CD4-positive, alpha-beta T cell treated with Interleukin-17A for 1 hour (primary cell): Measurements from ENCODE around the gene GRIK4.

ENCODE experiments used
- DNase-seq: peaks from one replicate; pipeline ENCODE4 v3.0.0-alpha.2; 2020

Gene GRIK4

GRCh38 chr11:120527111-120527761, 15.7 kb downstream of the GRIK4 start:
- no peak for DNase-seq

- no peak for DNase-seq
Measured at GRCh38 chr11:120528749-120529148, 17.2 kb downstream of the GRIK4 start.

- no peak for DNase-seq
Measured at GRCh38 chr11:120529214-120529613, 17.7 kb downstream of the GRIK4 start.

- no peak for DNase-seq
Measured at GRCh38 chr11:120529911-120530310, 18.4 kb downstream of the GRIK4 start.

GRCh38 chr11:120532082-120532831, 20.7 kb downstream of the GRIK4 start:
- DNase-seq, result no peak

- DNase-seq, result no peak
Measured at GRCh38 chr11:120532832-120533196, 21.3 kb downstream of the GRIK4 start.

- no peak for DNase-seq
Measured at GRCh38 chr11:120536091-120536796, 24.7 kb downstream of the GRIK4 start.

- no peak for DNase-seq
Measured at GRCh38 chr11:120536797-120537169, 25.2 kb downstream of the GRIK4 start.

GRCh38 chr11:120537996-120538395, 26.4 kb downstream of the GRIK4 start:
- DNase-seq, result no peak

GRCh38 chr11:120538707-120539106, 27.2 kb downstream of the GRIK4 start:
- no peak for DNase-seq

- no peak for DNase-seq
Measured at GRCh38 chr11:120539667-120540369, 28.3 kb downstream of the GRIK4 start.

GRCh38 chr11:120540744-120541465, 29.4 kb downstream of the GRIK4 start:
- DNase-seq, result no peak

GRCh38 chr11:120543521-120544215, 32.1 kb downstream of the GRIK4 start:
- no peak for DNase-seq

GRCh38 chr11:120545813-120546212, 34.3 kb downstream of the GRIK4 start:
- DNase-seq, result no peak

GRCh38 chr11:120546312-120547205, 35.0 kb downstream of the GRIK4 start:
- no peak for DNase-seq

GRCh38 chr11:120547316-120547715, 35.8 kb downstream of the GRIK4 start:
- DNase-seq, result no peak

GRCh38 chr11:120547811-120548681, 36.5 kb downstream of the GRIK4 start:
- DNase-seq, result no peak

- DNase-seq, result no peak
Measured at GRCh38 chr11:120548682-120549209, 37.2 kb downstream of the GRIK4 start.

GRCh38 chr11:120549346-120549745, 37.8 kb downstream of the GRIK4 start:
- no peak for DNase-seq

GRCh38 chr11:120550007-120550406, 38.5 kb downstream of the GRIK4 start:
- no peak for DNase-seq
